GM12875 (cell line): Measurements from ENCODE around the gene NEU2.
A peak's percentile ranks its signal among the peaks of the same experiment; 100 is the strongest.

ENCODE experiments used
- H3K4me3 ChIP-seq: one replicate; pipeline ENCODE4 v1.5.1; 2011; ENCODE audit warnings: low read depth, low read length, control low read depth
- TF ChIP-seq, protein P1 (sequence below): IDR thresholded peaks from 2 replicates; pipeline ENCODE4 v1.5.1; 2011; ENCODE audit warnings: low read depth, mild to moderate bottlenecking, control low read depth, inconsistent platforms, low read length, moderate library complexity, borderline replicate concordance; ENCODE audit not compliant: insufficient read depth

The NEU2 gene

GRCh38 chr2:233068762-233069418 lies 36.4 kb downstream of the NEU2 start:
- peak overlapping the region; percentile 12 for H3K4me3 ChIP-seq
- TF ChIP-seq, protein P1, sequence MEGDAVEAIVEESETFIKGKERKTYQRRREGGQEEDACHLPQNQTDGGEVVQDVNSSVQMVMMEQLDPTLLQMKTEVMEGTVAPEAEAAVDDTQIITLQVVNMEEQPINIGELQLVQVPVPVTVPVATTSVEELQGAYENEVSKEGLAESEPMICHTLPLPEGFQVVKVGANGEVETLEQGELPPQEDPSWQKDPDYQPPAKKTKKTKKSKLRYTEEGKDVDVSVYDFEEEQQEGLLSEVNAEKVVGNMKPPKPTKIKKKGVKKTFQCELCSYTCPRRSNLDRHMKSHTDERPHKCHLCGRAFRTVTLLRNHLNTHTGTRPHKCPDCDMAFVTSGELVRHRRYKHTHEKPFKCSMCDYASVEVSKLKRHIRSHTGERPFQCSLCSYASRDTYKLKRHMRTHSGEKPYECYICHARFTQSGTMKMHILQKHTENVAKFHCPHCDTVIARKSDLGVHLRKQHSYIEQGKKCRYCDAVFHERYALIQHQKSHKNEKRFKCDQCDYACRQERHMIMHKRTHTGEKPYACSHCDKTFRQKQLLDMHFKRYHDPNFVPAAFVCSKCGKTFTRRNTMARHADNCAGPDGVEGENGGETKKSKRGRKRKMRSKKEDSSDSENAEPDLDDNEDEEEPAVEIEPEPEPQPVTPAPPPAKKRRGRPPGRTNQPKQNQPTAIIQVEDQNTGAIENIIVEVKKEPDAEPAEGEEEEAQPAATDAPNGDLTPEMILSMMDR: no peak

DNA sequence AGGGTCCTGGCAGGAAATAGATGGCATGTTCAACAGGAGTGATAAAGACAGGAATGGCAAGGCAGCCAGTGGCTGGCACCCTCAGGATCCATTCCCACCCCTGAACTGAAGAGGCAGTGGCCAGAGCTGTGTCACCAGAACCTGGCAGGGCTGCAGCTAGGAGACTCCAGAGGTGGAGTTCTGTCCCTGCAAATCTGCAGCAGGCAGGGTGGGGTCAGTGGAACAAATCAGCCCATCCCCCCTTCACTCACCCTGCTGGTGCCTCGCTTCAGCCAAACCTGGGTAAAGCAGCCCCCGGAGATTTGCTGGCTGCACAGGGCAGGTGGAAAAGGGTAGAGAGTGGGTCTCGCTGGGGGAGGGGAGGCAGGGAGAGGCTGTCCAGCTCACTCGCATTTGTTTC lies 40.4 kb downstream of the NEU2 start:
- TF ChIP-seq, protein P1: no peak
- H3K4me3 ChIP-seq: no peak overlapping the region

DNA sequence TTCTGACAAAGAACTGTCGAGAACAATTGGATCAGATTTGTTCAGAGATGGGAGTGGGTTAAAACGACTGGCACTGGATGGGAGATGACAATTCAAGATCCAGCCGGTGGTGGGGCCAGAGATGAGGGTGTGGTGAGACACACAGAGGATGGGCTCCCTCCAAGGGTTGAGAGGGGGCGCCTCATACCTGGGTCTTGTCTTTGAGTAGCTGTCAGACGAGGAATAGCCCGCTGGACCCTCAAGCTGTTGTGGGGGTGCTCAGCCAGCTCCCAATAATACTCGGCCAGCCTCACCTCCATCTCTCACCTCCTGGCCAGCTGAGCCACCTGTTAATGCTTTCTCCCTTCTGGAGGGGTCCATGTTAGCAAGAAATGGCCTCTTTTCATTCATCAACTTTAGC lies 41.6 kb downstream of the NEU2 start:
- TF ChIP-seq, protein P1: no peak

DNA sequence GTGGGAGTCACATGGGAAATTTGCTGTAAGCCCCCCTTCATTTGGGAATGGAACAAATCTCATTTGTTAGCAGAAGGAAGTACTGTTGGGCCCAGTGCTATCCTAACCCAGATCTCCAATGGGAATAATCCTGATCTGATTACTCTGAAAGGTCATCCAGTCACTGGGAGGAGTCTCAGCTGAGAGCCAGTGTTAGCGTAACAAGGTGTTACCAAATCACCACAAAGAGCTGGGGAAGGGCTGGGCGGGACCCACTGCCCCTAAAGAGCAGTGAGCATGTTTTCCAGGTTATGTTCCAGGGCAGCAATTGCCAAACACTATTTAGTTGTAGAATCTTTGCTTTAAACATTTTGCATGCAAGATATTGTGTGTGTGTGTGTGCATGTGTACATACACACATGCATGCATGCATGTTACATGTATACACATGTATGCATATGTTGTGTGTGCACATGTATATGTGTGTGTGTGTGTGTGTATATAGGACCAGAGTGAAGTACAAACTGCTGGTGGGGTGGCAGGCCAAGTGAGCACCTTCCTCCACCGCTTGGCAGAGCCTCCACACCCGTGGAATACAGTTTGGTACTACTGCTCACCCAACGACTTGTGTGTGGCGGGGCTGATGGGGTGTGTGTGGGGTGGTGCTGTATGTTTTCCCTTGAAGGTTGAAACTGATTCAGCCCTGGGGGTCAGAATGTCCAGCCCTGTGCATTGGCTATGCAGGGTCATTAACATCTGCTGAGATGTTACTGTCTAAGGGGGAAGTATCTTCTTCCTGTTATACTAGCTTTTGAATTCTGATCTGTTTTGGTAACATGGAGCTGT lies 42.9 kb downstream of the NEU2 start:
- H3K4me3 ChIP-seq: no peak overlapping the region
- TF ChIP-seq, protein P1: no peak

More for the DNA sequence above, 41.6 kb downstream of the NEU2 start:
- H3K4me3 ChIP-seq: no peak overlapping the region

GRCh38 chr2:233075966-233076339 lies 43.5 kb downstream of the NEU2 start:
- H3K4me3 ChIP-seq: no peak overlapping the region
- TF ChIP-seq, protein P1: no peak

- TF ChIP-seq, protein P1: no peak
- H3K4me3 ChIP-seq: no peak overlapping the region
Observed at GRCh38 chr2:233076749-233077148, 44.3 kb downstream of the NEU2 start.

DNA sequence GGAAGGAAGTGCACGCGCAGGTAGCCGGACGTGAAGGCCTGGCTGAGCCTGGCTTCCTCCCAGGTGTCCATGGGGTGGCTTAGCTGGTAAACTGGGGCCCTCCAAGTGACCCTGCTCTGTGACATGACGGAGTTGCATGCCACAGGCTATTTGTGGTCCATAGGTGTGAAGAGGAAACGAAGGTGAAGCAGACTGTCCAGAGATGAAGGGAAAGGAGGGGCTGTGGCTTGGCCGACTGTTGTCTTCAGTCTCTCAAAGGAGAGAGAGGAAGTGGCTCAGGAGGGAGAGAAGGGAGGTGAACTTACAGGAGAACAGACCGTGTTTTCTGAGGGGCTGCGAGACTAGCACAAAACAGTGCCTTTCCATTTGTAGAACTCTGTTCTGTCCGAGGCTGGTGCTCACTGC lies 47.0 kb downstream of the NEU2 start:
- H3K4me3 ChIP-seq: no peak overlapping the region
- TF ChIP-seq, protein P1: no peak
